Loucy (cell line): ENCODE data around the gene C16orf74.

ENCODE experiments used
- H2AFZ ChIP-seq: fragments of 200-600 bp; sonication (generic); 2 replicates; pipeline ENCODE4 v1.6.0; 2016; ENCODE audit warnings: antibody characterized with exemption, mild to moderate bottlenecking, low read length, moderate library complexity
- H3F3A ChIP-seq: fragments of 200-600 bp; 2 replicates; pipeline ENCODE4 v1.6.0; 2016; ENCODE audit warnings: antibody characterized with exemption, low read depth, mild to moderate bottlenecking
- H3K27me3 ChIP-seq: fragments of 200-600 bp; sonication (generic); 2 replicates; pipeline ENCODE4 v1.6.1; 2014; ENCODE audit warnings: low read length, mild to moderate bottlenecking; ENCODE audit not compliant: insufficient read depth, poor library complexity, severe bottlenecking
- H3K36me3 ChIP-seq: fragments of 200-600 bp; sonication (generic); 2 replicates; pipeline ENCODE4 v1.6.1; 2016; ENCODE audit warnings: low read length; ENCODE audit not compliant: insufficient read depth
- H3K4me1 ChIP-seq: fragments of 200-600 bp; sonication (generic); 2 replicates; pipeline ENCODE4 v1.5.1; 2014; ENCODE audit warnings: low read length, mild to moderate bottlenecking; ENCODE audit not compliant: insufficient read depth, poor library complexity, severe bottlenecking
- H3K4me2 ChIP-seq: fragments of 200-600 bp; sonication (generic); 2 replicates; pipeline ENCODE4 v1.6.0; 2014; ENCODE audit warnings: antibody characterized with exemption, low read length, low read depth, mild to moderate bottlenecking; ENCODE audit not compliant: poor library complexity, severe bottlenecking
- H3K4me3 ChIP-seq: fragments of 200-600 bp; sonication (generic); 2 replicates; pipeline ENCODE4 v1.5.1; 2014; ENCODE audit warnings: low read length, mild to moderate bottlenecking, mixed read lengths; ENCODE audit not compliant: poor library complexity, severe bottlenecking
- H3K79me2 ChIP-seq: fragments of 200-600 bp; sonication (generic); 2 replicates; pipeline ENCODE4 v1.6.1; 2014; ENCODE audit warnings: low read length; ENCODE audit not compliant: insufficient read depth
- H3K9ac ChIP-seq: fragments of 200-600 bp; sonication (generic); 2 replicates; pipeline ENCODE4 v1.6.0; 2014; ENCODE audit warnings: mild to moderate bottlenecking, low read depth, low read length, moderate library complexity; ENCODE audit not compliant: poor library complexity, severe bottlenecking
- H3K9me2 ChIP-seq: fragments of 200-600 bp; sonication (generic); replicated peaks from 2 replicates; pipeline ENCODE4 v1.6.1; 2016; ENCODE audit warnings: low read depth, low read length, mixed read lengths
- H3K9me3 ChIP-seq: fragments of 200-600 bp; sonication (generic); 2 replicates; pipeline ENCODE4 v1.6.1; 2014; ENCODE audit warnings: mild to moderate bottlenecking, antibody characterized with exemption, low read length, low read depth; ENCODE audit not compliant: insufficient read depth
- H4K20me1 ChIP-seq: fragments of 200-600 bp; sonication (generic); 2 replicates; pipeline ENCODE4 v1.6.0; 2014; ENCODE audit warnings: antibody characterized with exemption, low read length, mild to moderate bottlenecking; ENCODE audit not compliant: insufficient read depth, poor library complexity, severe bottlenecking
- EZH2phosphoT487 ChIP-seq: fragments of 200-600 bp; IDR thresholded peaks from 2 replicates; pipeline ENCODE4 v1.6.1; 2018; ENCODE audit warnings: antibody characterized with exemption, mild to moderate bottlenecking, moderate library complexity, borderline replicate concordance
- TF ChIP-seq, protein P1 (sequence below): fragments of 200-600 bp; sonication (generic); conservative IDR thresholded peaks from 2 replicates; pipeline ENCODE4 v1.5.1; 2014; ENCODE audit warnings: mild to moderate bottlenecking, antibody characterized with exemption, low read length

Gene C16orf74

DNA sequence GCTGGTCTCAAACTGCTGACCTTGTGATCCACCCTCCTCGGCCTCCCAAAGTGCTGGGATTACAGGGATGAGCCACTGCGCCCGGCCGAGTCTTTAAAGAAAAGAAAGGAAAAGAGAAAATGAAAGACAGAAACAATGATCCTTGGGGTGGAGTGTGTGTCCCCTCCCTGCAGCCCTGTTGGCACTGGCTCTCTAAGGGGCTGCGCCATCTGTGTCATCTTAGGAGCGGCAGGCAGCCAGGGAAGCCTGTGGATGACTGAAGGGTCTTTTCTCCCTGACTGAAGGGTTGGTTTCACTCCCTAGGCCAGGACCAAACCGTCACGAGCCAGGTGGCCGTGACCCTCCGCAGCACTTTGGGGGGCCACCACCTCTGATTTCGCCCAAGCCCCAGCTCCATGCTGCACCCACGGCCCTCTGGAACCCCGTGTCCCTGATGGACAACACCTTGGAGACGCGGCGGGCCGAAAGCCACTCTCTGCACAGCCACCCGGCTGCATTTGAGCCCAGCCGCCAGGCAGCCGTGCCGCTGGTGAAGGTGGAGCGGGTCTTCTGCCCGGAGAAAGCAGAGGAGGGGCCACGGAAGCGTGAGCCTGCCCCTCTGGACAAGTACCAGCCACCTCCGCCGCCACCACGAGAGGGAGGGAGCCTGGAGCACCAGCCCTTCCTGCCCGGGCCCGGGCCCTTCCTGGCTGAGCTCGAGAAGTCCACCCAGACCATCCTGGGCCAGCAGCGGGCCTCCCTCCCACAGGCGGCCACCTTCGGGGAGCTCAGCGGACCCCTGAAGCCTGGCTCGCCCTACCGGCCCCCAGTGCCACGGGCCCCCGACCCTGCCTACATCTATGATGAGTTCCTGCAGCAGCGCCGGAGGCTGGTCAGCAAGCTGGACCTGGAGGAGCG is 89.8 kb downstream of the C16orf74 start:
- H3K9me2 ChIP-seq: no peaks in the 10 kb centered on the region
- no peak overlapping the region for H3K4me2 ChIP-seq
- no peak overlapping the region for H3K4me3 ChIP-seq
- H4K20me1 ChIP-seq: peaks cover 35% of the 10 kb centered on the region
- no peaks in the 10 kb centered on the region for H3F3A ChIP-seq
- no peaks in the 10 kb centered on the region for H3K4me1 ChIP-seq
- H3K36me3 ChIP-seq: peaks cover 98% of the 10 kb centered on the region
- TF ChIP-seq, protein P1, sequence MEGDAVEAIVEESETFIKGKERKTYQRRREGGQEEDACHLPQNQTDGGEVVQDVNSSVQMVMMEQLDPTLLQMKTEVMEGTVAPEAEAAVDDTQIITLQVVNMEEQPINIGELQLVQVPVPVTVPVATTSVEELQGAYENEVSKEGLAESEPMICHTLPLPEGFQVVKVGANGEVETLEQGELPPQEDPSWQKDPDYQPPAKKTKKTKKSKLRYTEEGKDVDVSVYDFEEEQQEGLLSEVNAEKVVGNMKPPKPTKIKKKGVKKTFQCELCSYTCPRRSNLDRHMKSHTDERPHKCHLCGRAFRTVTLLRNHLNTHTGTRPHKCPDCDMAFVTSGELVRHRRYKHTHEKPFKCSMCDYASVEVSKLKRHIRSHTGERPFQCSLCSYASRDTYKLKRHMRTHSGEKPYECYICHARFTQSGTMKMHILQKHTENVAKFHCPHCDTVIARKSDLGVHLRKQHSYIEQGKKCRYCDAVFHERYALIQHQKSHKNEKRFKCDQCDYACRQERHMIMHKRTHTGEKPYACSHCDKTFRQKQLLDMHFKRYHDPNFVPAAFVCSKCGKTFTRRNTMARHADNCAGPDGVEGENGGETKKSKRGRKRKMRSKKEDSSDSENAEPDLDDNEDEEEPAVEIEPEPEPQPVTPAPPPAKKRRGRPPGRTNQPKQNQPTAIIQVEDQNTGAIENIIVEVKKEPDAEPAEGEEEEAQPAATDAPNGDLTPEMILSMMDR: no peak
- no peak overlapping the region for H2AFZ ChIP-seq
- no peaks in the 10 kb centered on the region for H3K79me2 ChIP-seq
- H3K27me3 ChIP-seq: no peaks in the 10 kb centered on the region
- H3K9ac ChIP-seq: no peak overlapping the region
- no peaks in the 10 kb centered on the region for H3K9me3 ChIP-seq

DNA sequence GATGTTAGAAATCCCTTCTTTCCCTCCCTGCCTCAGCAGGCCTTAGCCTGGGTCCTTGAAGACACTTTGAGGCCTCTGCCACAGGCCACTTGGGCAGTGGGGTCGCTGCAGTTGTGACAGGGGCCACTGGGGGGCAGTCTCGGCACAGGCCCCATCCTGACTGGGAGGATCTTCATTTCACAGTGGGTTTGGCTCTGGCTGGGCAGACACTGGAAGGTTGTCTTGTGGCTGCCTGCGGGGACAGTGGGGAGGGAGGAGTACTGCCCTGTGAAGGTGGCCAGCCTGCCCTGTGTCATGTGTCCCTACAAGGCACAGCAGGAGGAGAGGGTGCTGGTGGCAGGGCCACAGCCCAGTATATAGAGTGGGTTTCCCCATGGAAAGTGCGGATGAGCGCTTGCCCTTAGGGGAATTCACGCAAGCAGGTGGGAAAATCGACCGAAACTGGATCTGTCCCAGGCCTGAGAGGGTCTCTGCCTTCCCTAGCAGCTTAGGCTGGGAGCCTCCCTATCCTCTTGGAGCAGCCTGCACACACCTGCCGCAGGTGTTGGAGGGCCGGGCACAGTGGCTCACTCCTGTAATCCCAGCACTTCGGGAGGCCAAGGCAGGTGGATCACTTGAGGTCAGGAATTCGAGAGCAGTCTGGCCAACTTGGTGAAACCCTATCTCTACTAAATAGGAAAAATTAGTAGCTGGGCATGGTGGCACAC is 90.9 kb downstream of the C16orf74 start:
- H3F3A ChIP-seq: no peaks in the 10 kb centered on the region
- H3K9me3 ChIP-seq: no peaks in the 10 kb centered on the region
- no peak overlapping the region for H3K4me2 ChIP-seq
- peaks cover 45% of the 10 kb centered on the region for H4K20me1 ChIP-seq
- no peak overlapping the region for H3K4me3 ChIP-seq
- H3K9me2 ChIP-seq: no peaks in the 10 kb centered on the region
- H3K79me2 ChIP-seq: no peaks in the 10 kb centered on the region
- no peaks in the 10 kb centered on the region for H3K27me3 ChIP-seq
- no peak overlapping the region for H3K9ac ChIP-seq
- no peak overlapping the region for H2AFZ ChIP-seq
- H3K36me3 ChIP-seq: peaks cover 98% of the 10 kb centered on the region
- TF ChIP-seq EZH2phosphoT487: no peak
- TF ChIP-seq, protein P1: peak; percentile 95
- H3K4me1 ChIP-seq: no peaks in the 10 kb centered on the region

DNA sequence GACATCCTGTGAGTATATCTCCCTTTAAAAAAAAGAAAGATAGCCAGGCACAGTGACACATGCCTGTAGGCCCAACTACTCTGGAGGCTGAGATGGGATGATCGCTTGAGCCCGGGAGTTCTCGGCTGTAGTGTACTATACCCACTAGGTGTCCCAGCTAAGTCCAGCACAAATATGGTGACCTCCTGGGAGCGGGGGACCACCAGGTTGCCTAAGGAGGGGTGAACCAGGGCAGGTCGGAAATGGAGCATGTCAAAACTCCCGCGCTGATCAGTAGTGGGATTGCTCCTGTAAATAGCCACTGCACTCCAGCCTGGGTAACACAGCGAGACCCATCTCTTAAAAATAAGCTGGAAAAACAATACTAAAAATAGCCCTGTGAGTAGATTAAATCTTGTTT is 91.6 kb downstream of the C16orf74 start:
- H3K27me3 ChIP-seq: no peaks in the 10 kb centered on the region
- H3K4me2 ChIP-seq: no peak overlapping the region
- H3K9me3 ChIP-seq: no peaks in the 10 kb centered on the region
- H2AFZ ChIP-seq: no peak overlapping the region
- no peaks in the 10 kb centered on the region for H3K4me1 ChIP-seq
- H3K4me3 ChIP-seq: no peak overlapping the region
- H4K20me1 ChIP-seq: peaks cover 47% of the 10 kb centered on the region
- H3K9me2 ChIP-seq: no peaks in the 10 kb centered on the region
- H3K36me3 ChIP-seq: peaks cover 98% of the 10 kb centered on the region
- no peak overlapping the region for H3K9ac ChIP-seq
- H3K79me2 ChIP-seq: peaks cover 3% of the 10 kb centered on the region; the same call in 1 of the 2 replicates
- TF ChIP-seq EZH2phosphoT487: no peak
- H3F3A ChIP-seq: no peaks in the 10 kb centered on the region
